HepG2 (cell line): ENCODE measurements around the gene PPP3R1. TPM values are rescaled to one million over a fixed set of nuclear protein-coding genes. Genes with fewer than 3 reads are reported as not detected.

ENCODE experiments used
- ATAC-seq: fragments of 200-7000 bp; cut with Tn5 transposase; 3 replicates; pipeline ENCODE4 v1.9.1; 2020; ENCODE audit warnings: mild to moderate bottlenecking, moderate library complexity
- BruUV-seq: library from RNA; stranded (reverse); fragments of 400-500 nt; replicated peaks from 2 replicates; lab custom pipeline; 2021; lab: Mats Ljungman, UMichigan
- CTCF ChIA-PET: fragments of 300-600 bp; formaldehyde crosslinking; extraction: SDS; loops from one replicate; lab custom pipeline; 2021; ENCODE audit warnings: low total read pairs, inconsistent platforms, low intra/inter-chr PET ratio; lab: Yijun Ruan, JAX
- POLR2A ChIA-PET: fragments of 350-600 bp; sonication (Branson Sonifier 250); formaldehyde crosslinking; loops from one replicate; lab custom pipeline; 2020; ENCODE audit warnings: antibody characterized with exemption, inconsistent platforms; lab: Yijun Ruan, JAX
- DNase-seq: peaks from one replicate; pipeline ENCODE4 v3.0.0-alpha.2; 2015; ENCODE audit warnings: low spot score
- FAIRE-seq: peaks from 3 replicates; lab custom pipeline; 2011; peaks lifted over from hg19 to GRCh38; lab: Jason Lieb, UNC
- H2AFZ ChIP-seq: one replicate; pipeline ENCODE4 v1.6.1; 2011; ENCODE audit warnings: low read length, inconsistent platforms
- H3K27ac ChIP-seq: fragments of 300-600 bp; 3 replicates; pipeline ENCODE4 v1.8.0; 2011; ENCODE audit warnings: mixed run types, mild to moderate bottlenecking, mixed read lengths, low read length, inconsistent platforms; ENCODE audit not compliant: insufficient read depth; ENCODE audit errors: extremely low read length
- H3K27me3 ChIP-seq, 2 experiments: fragments of 200-600 bp in 1 of 2; 2 replicates in 1 of 2; 3 replicates in 1 of 2; pipeline versions ENCODE4 v1.6.0 to v1.8.0; 2011; ENCODE audit warnings: low read length in 2 of 2, mild to moderate bottlenecking in 2 of 2, moderate library complexity in 2 of 2, inconsistent platforms in 1 of 2; ENCODE audit not compliant: insufficient read depth in 2 of 2, control insufficient read depth in 1 of 2
- H3K36me3 ChIP-seq, 2 experiments: fragments of 200-600 bp in 1 of 2; replicated peaks in 1 of 2; 2 replicates in 1 of 2; 3 replicates in 1 of 2; pipeline versions ENCODE4 v1.5.1 to v1.8.0; 2011; ENCODE audit warnings: low read length in 2 of 2, inconsistent platforms in 1 of 2; ENCODE audit not compliant: insufficient read depth in 2 of 2, control insufficient read depth in 1 of 2
- H3K4me1 ChIP-seq: 2 replicates; pipeline ENCODE4 v1.5.1; 2012; ENCODE audit warnings: low read length, inconsistent platforms; ENCODE audit not compliant: insufficient read depth
- H3K4me2 ChIP-seq: 2 replicates; pipeline ENCODE4 v1.6.0; 2011; ENCODE audit warnings: low read depth, low read length, inconsistent platforms
- H3K4me3 ChIP-seq, 3 experiments: fragments of 200-600 bp in 1 of 3; sonication (generic), shearing (Covaris generic) in 1 of 3; replicated peaks in 1 of 3; 2 replicates each; pipeline ENCODE4 v1.5.1; 2011 to 2016; ENCODE audit warnings: low read length in 3 of 3, inconsistent platforms in 2 of 3, low read depth in 2 of 3, mild to moderate bottlenecking in 2 of 3, control low read depth in 1 of 3, mixed read lengths in 1 of 3; ENCODE audit not compliant: insufficient read depth in 1 of 3
- H3K79me2 ChIP-seq: one replicate; pipeline ENCODE4 v1.6.1; 2011; ENCODE audit warnings: low read length, inconsistent platforms; ENCODE audit not compliant: insufficient read depth
- H3K9ac ChIP-seq: 2 replicates; pipeline ENCODE4 v1.6.0; 2011; ENCODE audit warnings: mild to moderate bottlenecking, low read depth, low read length, inconsistent platforms; ENCODE audit not compliant: insufficient read depth
- H3K9me3 ChIP-seq: 2 replicates; pipeline ENCODE4 v1.5.1; 2012; ENCODE audit warnings: mild to moderate bottlenecking, low read length
- H4K20me1 ChIP-seq: 2 replicates; pipeline ENCODE4 v1.6.0; 2011; ENCODE audit warnings: inconsistent platforms, mild to moderate bottlenecking, low read length, moderate library complexity; ENCODE audit not compliant: insufficient read depth
- CSRNP2 ChIP-seq: sonication (generic); formaldehyde crosslinking; conservative IDR thresholded peaks from 2 replicates; pipeline ENCODE4 v1.8.0; 2022; ENCODE audit warnings: low read depth, missing genetic modification reagents
- GMEB2 ChIP-seq: IDR thresholded peaks from 2 replicates; pipeline ENCODE4 v1.6.1; 2016; ENCODE audit warnings: missing biosample characterization, missing genetic modification reagents, low read depth
- HNRNPH1 ChIP-seq: fragments of 200-400 bp; formaldehyde crosslinking; optimal IDR thresholded peaks from 2 replicates; pipeline ENCODE3; 2017; ENCODE audit warnings: mild to moderate bottlenecking, low read depth, low read length
- NFKB2 ChIP-seq: sonication (generic); formaldehyde crosslinking; IDR thresholded peaks from 2 replicates; pipeline ENCODE4 v1.4.0; 2020; ENCODE audit warnings: missing genetic modification reagents, borderline replicate concordance
- SIN3B ChIP-seq: fragments of 150-350 bp; IDR thresholded peaks from 2 replicates; pipeline ENCODE4 v1.6.1; 2014; ENCODE audit warnings: low read length
- ZZZ3 ChIP-seq: sonication (generic); formaldehyde crosslinking; IDR thresholded peaks from 2 replicates; pipeline ENCODE4 v1.4.0; 2020; ENCODE audit warnings: missing genetic modification reagents, mild to moderate bottlenecking, borderline replicate concordance
- WGBS: methylation state at CpG from one replicate; pipeline ENCODE4 v1.1.6; 2017; ENCODE audit warnings: low lambda C conversion rate; 5-methylcytosine and 5-hydroxymethylcytosine counted together
- in situ Hi-C: cut with HindIII; loops from 2 replicates; pipeline ENCODE4 v1.10.0; 2017; ENCODE audit warnings: low pct_unique_long_range_greater_than_20kb; ENCODE audit not compliant: extremely low pct_ligation_motif_present
- intact Hi-C: fragments of 100-400 bp; cut with micrococcal nuclease; formaldehyde crosslinking; loops from one replicate; pipeline ENCODE4 v1.10.0; 2022; ENCODE audit not compliant: unreplicated experiment
- polyA plus RNA-seq, 8 experiments: library from polyadenylated mRNA; depleted of rRNA in 3 of 8; stranded (reverse) in 7 of 8; unstranded in 1 of 8; fragments of >200 nt; fragmentation: Illumina TruSeq in 4 of 8; extraction: Trizol in 4 of 8; gene quantifications; 2 replicates each; pipeline versions ENCODE4 v1.2.1 to v1.2.3, GENCODE V29; 2011 to 2016; ENCODE audit warnings: low read depth in 4 of 8, missing spikeins in 1 of 8, mixed read lengths in 1 of 8; ENCODE audit not compliant: insufficient read depth in 1 of 8
- total RNA-seq, 5 experiments: library from RNA; depleted of rRNA; stranded (reverse); fragments of >200 nt; fragmentation: Illumina TruSeq; extraction: Trizol; gene quantifications; 2 replicates each; pipeline ENCODE4 v1.2.3, GENCODE V29; 2016; ENCODE audit warnings: low read depth in 1 of 5
- TF ChIP-seq, protein P1 (sequence below), 2 experiments: IDR thresholded peaks; 2 replicates each; pipeline ENCODE4 v1.6.1; 2011 to 2012; ENCODE audit warnings: low read length in 2 of 2, borderline replicate concordance in 1 of 2, low read depth in 1 of 2, mild to moderate bottlenecking in 1 of 2, moderate library complexity in 1 of 2
- TF ChIP-seq, protein P2 (sequence below), 2 experiments: sonication (generic) in 1 of 2; formaldehyde crosslinking in 1 of 2; IDR thresholded peaks; 2 replicates each; pipeline versions ENCODE4 v1.6.1 to v1.9.0; 2014 to 2022; ENCODE audit warnings: antibody characterized with exemption in 1 of 2, borderline replicate concordance in 1 of 2, inconsistent platforms in 1 of 2, low read depth in 1 of 2, missing genetic modification reagents in 1 of 2
- TF ChIP-seq, protein P3 (sequence below): sonication (generic); formaldehyde crosslinking; IDR thresholded peaks from 2 replicates; pipeline ENCODE4 v1.5.0; 2020; ENCODE audit warnings: missing genetic modification reagents, mild to moderate bottlenecking, borderline replicate concordance

PPP3R1 gene
- total and polyA plus RNA-seq, 2 of the 13 experiments (the other 11 are each of a cell fraction or from before 2014, with no cell fraction given) = 11.6 to 25.7 TPM

DNA sequence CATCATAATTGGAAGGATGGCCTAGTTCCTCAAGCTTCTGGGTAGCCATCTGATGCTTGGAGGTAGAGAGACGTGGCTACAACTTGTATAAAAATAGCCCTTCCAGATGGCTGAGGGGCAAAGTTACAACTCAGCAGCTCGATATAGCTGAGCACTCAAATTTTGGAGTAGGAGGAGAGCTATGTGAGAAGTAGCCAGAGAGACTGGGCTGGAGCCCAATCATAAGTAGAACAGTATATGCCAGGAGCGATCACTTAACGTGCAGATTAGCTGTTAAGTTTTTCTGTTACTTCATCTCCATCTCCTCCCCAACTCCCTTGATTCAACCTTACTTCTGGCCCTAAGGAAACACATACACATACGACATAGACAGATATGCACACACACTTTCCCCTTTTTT, 38.6 kb upstream of the PPP3R1 start:
- BruUV-seq = no TSS peak
- in situ Hi-C loops = loop anchor here (5.0 kb wide), 1 partner anchor 169 kb away; no protein-coding TSS in a partner anchor
- WGBS = 16% methylated on average over 5 of the region's 5 CpGs
- TF ChIP-seq CSRNP2 (CRISPR knock-in tag) (no peak), ZZZ3 (no peak), GMEB2 (CRISPR knock-in tag) (no peak), SIN3B (no peak), HNRNPH1 (no peak), NFKB2 (no peak)
- TF ChIP-seq, protein P1, sequence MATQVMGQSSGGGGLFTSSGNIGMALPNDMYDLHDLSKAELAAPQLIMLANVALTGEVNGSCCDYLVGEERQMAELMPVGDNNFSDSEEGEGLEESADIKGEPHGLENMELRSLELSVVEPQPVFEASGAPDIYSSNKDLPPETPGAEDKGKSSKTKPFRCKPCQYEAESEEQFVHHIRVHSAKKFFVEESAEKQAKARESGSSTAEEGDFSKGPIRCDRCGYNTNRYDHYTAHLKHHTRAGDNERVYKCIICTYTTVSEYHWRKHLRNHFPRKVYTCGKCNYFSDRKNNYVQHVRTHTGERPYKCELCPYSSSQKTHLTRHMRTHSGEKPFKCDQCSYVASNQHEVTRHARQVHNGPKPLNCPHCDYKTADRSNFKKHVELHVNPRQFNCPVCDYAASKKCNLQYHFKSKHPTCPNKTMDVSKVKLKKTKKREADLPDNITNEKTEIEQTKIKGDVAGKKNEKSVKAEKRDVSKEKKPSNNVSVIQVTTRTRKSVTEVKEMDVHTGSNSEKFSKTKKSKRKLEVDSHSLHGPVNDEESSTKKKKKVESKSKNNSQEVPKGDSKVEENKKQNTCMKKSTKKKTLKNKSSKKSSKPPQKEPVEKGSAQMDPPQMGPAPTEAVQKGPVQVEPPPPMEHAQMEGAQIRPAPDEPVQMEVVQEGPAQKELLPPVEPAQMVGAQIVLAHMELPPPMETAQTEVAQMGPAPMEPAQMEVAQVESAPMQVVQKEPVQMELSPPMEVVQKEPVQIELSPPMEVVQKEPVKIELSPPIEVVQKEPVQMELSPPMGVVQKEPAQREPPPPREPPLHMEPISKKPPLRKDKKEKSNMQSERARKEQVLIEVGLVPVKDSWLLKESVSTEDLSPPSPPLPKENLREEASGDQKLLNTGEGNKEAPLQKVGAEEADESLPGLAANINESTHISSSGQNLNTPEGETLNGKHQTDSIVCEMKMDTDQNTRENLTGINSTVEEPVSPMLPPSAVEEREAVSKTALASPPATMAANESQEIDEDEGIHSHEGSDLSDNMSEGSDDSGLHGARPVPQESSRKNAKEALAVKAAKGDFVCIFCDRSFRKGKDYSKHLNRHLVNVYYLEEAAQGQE (IDR thresholded peaks at IDR 0.05; ENCODE audit: borderline replicate concordance in 1 of 2, low read depth in 1 of 2, low read length in 2 of 2) = no peak
- TF ChIP-seq, protein P2, sequence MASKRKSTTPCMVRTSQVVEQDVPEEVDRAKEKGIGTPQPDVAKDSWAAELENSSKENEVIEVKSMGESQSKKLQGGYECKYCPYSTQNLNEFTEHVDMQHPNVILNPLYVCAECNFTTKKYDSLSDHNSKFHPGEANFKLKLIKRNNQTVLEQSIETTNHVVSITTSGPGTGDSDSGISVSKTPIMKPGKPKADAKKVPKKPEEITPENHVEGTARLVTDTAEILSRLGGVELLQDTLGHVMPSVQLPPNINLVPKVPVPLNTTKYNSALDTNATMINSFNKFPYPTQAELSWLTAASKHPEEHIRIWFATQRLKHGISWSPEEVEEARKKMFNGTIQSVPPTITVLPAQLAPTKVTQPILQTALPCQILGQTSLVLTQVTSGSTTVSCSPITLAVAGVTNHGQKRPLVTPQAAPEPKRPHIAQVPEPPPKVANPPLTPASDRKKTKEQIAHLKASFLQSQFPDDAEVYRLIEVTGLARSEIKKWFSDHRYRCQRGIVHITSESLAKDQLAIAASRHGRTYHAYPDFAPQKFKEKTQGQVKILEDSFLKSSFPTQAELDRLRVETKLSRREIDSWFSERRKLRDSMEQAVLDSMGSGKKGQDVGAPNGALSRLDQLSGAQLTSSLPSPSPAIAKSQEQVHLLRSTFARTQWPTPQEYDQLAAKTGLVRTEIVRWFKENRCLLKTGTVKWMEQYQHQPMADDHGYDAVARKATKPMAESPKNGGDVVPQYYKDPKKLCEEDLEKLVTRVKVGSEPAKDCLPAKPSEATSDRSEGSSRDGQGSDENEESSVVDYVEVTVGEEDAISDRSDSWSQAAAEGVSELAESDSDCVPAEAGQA (IDR thresholded peaks at IDR 0.05; ENCODE audit: low read depth) = no peak
- TF ChIP-seq, protein P2 (CRISPR knock-in tag; IDR thresholded peaks at IDR 0.05; ENCODE audit: borderline replicate concordance) = no peak
- TF ChIP-seq, protein P3, sequence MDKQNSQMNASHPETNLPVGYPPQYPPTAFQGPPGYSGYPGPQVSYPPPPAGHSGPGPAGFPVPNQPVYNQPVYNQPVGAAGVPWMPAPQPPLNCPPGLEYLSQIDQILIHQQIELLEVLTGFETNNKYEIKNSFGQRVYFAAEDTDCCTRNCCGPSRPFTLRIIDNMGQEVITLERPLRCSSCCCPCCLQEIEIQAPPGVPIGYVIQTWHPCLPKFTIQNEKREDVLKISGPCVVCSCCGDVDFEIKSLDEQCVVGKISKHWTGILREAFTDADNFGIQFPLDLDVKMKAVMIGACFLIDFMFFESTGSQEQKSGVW (CRISPR knock-in tag) = no peak

More for the DNA sequence above, 38.6 kb upstream of the PPP3R1 start:
- H3K27ac ChIP-seq = no peak overlapping the region
- no peak overlapping the region for H3K4me3 ChIP-seq
- DNase-seq (no peak), ATAC-seq (no peak), FAIRE-seq (no peak)
- ChIA-PET POLR2A (no interaction called here), CTCF (interaction anchor here (2.6 kb wide), 1 partner anchor 169 kb away, joined by 30 read pairs; no protein-coding TSS in a partner anchor)
- H3K79me2 ChIP-seq = no peaks in the 10 kb centered on the region
- no peaks in the 10 kb centered on the region for H3K4me1 ChIP-seq
- intact Hi-C loops = loop anchor here (10.0 kb wide), 1 partner anchor 256 kb away; no protein-coding TSS in a partner anchor
- H3K9me3 ChIP-seq = no peaks in the 10 kb centered on the region
- no peak overlapping the region for H2AFZ ChIP-seq
- H3K36me3 ChIP-seq = no peaks in the 10 kb centered on the region
- peaks cover 0 to 8% of the 10 kb centered on the region in 2 experiments; a peak in 1 of 5 replicates for H3K27me3 ChIP-seq
- no peak overlapping the region for H3K9ac ChIP-seq
- no peak overlapping the region for H3K4me2 ChIP-seq
- H4K20me1 ChIP-seq = no peaks in the 10 kb centered on the region
